LNCaP clone FGC (cell line): ENCODE measurements around the gene CCDC102B.

Experiments used
- DNase-seq: peaks from one replicate; pipeline ENCODE4 v3.0.0-alpha.2; 2011; ENCODE audit warnings: low read depth
- H3K4me3 ChIP-seq: 2 replicates; pipeline ENCODE4 v1.5.1; 2011; ENCODE audit warnings: mild to moderate bottlenecking, low read depth, low read length, control low read depth
- TF ChIP-seq, protein P1 (sequence below): IDR thresholded peaks from 2 replicates; pipeline ENCODE4 v1.5.1; 2012; ENCODE audit warnings: mild to moderate bottlenecking; ENCODE audit not compliant: control insufficient read depth, insufficient read depth; ENCODE audit errors: extremely low read depth

The CCDC102B gene

DNA sequence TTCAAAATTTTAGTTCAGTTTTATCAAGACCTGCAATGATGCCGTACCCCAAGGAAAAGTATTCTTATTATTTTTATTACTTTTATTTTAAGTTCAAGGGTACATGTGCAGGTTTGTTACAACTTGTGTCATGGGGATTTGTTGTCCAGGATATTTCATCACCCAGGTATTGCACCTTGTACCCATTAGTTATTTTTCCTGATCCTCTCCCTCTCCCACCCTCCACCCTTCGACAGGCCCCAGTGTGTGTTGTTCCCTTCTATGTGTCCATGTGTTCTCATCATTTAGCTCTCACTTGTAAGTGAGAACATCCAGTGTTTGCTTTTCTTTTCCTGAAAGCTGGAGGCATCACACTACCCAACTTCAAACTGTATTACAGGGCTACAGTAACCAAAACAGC is 122.0 kb downstream of the CCDC102B start:
- TF ChIP-seq, protein P1, sequence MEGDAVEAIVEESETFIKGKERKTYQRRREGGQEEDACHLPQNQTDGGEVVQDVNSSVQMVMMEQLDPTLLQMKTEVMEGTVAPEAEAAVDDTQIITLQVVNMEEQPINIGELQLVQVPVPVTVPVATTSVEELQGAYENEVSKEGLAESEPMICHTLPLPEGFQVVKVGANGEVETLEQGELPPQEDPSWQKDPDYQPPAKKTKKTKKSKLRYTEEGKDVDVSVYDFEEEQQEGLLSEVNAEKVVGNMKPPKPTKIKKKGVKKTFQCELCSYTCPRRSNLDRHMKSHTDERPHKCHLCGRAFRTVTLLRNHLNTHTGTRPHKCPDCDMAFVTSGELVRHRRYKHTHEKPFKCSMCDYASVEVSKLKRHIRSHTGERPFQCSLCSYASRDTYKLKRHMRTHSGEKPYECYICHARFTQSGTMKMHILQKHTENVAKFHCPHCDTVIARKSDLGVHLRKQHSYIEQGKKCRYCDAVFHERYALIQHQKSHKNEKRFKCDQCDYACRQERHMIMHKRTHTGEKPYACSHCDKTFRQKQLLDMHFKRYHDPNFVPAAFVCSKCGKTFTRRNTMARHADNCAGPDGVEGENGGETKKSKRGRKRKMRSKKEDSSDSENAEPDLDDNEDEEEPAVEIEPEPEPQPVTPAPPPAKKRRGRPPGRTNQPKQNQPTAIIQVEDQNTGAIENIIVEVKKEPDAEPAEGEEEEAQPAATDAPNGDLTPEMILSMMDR = no peak
- DNase-seq = no peak
- no peak overlapping the region for H3K4me3 ChIP-seq

DNA sequence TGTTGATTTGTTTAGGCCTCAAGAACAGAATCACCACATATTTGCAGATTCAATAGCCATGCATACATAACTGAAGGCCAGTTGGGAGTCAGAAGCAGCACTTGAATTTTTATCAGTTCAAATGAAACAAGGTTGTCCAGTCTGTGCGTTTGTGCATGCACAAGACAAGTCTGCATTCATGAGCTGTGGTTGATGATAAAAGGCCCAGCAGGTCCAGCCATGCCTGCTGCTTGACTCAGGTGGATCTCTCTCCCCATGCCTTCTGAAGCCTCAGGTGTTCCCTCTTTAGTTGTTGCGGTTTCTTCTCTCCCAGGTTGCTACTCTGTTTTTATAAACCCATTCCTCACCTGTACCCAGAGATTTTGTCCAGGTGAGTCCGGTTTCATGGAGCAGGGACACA is 124.5 kb downstream of the CCDC102B start:
- TF ChIP-seq, protein P1 = no peak
- H3K4me3 ChIP-seq = no peak overlapping the region
- DNase-seq = no peak

DNA sequence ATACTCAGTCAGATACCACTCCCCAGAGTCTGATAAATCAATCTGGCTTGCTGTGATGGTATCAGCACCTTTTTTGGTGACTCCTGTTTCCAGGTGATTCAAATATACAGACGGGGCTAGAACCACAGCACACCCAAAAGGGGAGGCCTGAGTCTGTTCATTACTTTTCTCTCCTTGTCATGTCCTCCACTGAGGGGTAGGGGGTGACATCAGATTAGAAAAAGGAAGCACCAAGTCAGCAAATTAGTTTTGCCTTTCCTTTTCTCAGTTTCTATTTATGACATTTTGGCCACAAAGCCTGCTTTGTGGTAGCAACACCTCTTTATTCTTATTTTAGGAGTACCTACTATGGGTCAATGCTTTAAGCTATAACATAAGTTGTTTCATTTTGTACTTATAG is 127.4 kb downstream of the CCDC102B start:
- no peak overlapping the region for H3K4me3 ChIP-seq
- TF ChIP-seq, protein P1 = peak; percentile 48
- DNase-seq = no peak

DNA sequence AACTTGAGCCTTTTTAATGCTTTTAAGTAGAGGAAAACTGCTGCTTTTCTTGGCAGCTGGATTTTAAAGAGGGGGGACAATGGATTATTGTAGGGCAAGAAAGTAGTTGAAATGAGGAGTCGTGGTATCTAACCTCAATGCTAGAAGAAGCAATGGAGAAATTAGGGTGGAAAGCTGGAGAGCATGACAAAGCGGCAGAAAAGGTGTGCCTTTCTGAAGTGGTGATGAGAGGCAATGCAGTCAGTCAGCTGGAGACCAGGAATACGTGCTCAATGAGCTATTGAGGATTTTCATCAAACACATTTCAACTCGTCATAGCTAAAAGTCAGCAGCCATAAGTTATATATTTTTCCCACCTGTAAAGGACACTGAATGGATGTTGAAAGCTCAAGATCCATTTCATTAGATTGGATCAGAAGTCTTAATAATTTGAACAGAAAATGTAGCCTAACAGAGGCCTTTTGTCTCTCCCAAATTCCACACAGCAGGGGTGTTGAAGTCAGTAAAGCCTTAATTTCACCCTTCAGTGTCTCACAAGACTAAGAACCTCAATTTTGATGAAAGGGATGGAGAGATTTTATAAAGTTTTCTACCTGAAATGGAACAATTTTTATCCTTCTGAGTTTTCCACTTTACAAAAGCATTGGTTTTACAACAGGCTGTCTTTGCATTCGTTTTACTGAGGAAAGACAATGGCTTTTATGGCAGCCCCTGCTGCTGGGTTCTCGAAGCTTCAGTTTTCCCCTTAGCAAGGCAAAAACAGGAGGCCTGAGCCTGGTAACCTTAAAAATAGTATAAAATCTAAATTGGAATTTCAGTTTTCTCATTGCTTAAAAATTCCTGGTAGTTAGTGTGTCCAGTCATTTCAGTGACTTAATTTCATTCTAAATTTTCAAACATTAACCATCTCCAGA is 131.1 kb downstream of the CCDC102B start:
- H3K4me3 ChIP-seq = no peak overlapping the region
- TF ChIP-seq, protein P1 = no peak
- DNase-seq = no peak

DNA sequence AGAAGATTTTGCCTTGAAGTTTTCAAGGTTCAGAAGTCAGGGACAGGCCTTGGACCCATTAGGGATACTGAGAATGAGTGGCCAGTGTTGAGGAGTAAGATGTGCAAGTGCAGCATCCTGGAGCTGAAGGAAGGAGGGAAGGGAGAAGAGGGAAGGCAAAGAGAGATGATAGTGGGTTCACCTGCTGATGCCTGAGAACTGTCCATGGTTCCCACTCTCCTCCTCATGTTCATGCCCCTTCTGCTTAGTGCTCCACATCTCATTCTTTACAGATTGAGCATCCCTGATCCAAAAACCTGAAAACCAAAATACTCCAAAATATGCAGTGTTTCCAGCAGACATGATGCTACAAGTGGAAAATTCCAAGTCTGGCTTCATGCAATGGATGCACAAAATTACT is 137.8 kb downstream of the CCDC102B start:
- no peak for DNase-seq
- TF ChIP-seq, protein P1 = no peak
- H3K4me3 ChIP-seq = no peak overlapping the region

DNA sequence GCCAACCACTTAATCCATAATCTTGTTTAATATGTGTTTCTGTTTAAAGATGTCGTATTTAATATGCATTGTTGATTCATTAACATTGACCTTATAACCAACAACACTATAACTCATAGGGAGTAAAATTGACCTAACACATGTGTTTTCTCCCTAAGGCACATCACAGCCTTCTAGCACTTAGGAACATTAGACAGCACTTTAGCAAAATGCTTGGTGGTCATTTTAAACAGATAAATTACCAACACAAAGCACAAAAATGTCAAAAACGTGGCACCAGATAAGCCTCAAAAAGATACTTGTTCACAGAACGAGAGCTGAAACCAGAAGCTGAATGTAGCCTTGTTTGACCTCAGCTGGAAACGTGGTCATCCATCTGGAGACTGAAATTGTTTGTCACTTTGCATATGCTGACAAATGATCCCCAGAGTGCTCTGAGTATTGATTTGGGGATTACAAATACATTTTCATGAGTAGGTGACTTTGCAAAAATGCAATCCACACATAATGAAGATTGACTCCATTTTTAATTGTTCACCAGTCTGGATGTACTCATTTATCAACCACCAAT is 139.2 kb downstream of the CCDC102B start:
- TF ChIP-seq, protein P1 = no peak
- no peak for DNase-seq

DNA sequence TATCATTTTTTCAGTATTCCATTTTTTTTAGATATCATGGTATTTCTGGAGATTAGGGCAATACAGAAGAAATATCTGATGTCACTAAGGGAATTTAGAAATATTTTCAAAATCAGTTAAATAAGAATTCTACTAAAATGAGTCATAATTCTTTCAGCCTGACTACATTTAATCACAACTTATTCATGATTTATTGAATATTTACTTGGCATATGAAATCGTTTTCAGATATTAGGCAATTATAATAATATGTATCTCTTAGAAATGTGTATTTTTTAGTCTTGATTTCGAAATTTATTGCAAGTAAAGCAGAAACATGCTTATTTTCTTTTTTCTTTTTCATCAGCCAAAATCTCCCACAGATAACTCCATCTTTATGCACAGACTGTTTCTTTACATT is 142.2 kb downstream of the CCDC102B start:
- H3K4me3 ChIP-seq = no peak overlapping the region
- TF ChIP-seq, protein P1 = no peak
- DNase-seq = no peak

More for the DNA sequence above, 139.2 kb downstream of the CCDC102B start:
- no peak overlapping the region for H3K4me3 ChIP-seq
